DMS114 treated with DMSO at 0.1 percent for 48 hours (cell line): ENCODE data around the gene CLIP4.

Experiments
- DNase-seq: peaks from one replicate; lab custom pipeline; 2025; ENCODE audit not compliant: unreplicated experiment; lab: John Stamatoyannopoulos, UW

The CLIP4 gene

DNA sequence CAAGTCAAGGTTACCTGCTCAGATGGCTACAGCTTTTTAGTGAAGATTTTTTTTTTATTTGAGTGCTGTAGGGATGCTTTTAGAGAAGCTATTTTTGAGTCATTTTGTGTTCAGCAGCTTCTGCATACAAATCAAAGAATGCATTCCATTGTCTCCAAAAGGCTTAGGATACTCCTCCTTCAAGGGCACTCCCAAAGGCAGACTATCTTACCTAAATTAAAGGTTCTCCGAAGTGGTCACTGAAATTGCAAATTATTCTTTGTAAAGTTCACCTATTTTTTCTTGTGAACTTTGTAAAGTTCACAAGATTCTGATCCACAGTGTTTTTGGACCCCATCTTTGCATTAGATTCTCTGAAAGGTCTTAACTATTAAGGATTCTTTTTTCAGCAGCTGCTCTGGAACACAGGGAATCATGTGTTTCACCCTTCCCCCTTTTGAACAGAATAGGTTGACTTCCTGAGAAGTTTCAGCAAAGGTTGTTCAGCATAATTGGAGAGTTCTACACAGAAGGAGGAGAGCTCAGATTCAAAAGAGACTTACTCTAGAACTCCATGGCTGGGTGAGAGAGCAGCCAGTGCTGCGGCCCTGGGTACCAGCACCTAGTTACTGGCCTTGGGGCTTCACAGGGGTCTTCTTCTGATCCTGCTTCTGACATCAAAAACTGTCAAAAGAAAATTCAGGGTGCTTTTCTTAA is 14.5 kb downstream of the CLIP4 start:
- no peak for DNase-seq

- DNase-seq = no peak
Observed at GRCh38 chr2:29130295-29130694, 15.1 kb downstream of the CLIP4 start.

DNA sequence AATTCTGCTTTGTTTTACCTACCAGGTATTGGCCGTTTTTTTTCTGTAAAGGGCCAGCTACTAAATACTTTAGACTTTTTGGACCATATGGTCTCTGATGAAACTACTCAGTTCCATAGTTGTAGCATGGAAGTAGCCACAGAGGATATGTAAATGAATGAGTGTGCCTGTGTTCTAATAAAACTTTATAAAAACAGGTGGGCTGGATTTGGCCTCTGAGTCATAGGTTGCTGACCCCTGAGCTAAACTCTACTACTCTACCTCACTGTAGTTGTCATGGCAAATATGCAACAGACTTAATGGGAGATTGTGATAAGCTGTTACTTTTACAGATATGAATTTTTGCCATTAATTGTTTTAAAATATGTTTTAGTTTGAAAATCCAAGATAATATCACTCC is 19.7 kb downstream of the CLIP4 start:
- no peak for DNase-seq

DNA sequence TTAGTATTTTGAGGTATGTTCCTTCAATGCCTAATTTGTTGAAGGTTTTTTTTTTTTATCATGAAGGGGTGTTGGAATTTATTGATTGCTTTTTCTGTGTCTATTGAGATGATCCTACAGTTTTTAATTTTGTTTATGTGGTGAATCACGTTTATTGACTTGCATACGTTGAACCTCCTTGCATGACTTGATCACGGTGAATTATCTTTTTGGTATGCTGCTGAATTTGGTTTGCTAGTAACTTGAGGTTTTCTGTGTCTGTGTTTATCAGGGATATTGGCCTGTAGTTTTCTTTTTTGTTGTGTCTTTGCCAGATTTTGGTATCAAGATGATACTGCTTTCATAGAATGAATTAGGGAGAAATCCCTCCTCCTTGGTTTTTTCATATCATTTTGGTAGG is 23.9 kb downstream of the CLIP4 start:
- DNase-seq = no peak

GRCh38 chr2:29139731-29140130 is 24.5 kb downstream of the CLIP4 start:
- no peak for DNase-seq

- no peak for DNase-seq
Observed at GRCh38 chr2:29143657-29144056, 28.4 kb downstream of the CLIP4 start.

GRCh38 chr2:29146197-29146596 is 31.0 kb downstream of the CLIP4 start:
- no peak for DNase-seq

DNA sequence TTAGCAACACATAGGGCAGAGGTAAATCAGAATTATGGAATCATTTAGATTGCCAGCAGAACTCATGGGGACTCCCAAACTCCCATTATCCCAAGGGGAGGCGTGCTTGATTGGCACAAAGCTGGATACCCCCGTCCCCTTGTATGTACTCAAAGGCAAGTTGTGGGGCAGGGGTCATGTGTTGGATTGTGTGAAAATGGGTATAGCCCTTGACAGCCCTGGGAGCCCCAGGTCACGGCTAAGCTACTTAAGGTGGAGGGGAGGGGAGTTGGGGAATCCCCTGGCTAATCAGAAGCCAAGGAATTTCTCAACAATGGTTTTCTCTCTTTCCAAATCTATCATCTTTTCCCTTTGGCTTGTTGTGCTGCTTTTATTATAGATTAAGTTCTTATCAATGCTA is 32.7 kb downstream of the CLIP4 start:
- DNase-seq = no peak

DNA sequence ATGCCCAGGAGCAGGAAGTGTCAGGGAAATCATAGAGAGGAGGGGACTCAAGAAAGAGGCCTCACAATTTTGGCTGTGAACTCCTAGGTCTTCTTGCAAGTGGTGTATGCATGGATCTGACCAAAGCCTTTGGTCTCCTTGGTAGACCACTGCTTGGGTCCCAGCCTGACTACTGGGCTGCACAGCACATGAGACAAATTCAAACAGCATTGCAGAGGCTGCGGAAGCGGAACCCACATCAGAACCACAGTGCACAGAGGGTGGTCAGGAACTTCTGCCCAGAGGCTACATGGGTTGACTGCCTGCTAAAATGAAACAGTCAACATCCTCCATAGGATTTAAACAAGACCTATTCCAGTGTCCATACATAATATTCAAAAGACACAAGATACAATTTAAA is 39.4 kb downstream of the CLIP4 start:
- no peak for DNase-seq

- DNase-seq = no peak
Observed at GRCh38 chr2:29155578-29155977, 40.4 kb downstream of the CLIP4 start.

DNA sequence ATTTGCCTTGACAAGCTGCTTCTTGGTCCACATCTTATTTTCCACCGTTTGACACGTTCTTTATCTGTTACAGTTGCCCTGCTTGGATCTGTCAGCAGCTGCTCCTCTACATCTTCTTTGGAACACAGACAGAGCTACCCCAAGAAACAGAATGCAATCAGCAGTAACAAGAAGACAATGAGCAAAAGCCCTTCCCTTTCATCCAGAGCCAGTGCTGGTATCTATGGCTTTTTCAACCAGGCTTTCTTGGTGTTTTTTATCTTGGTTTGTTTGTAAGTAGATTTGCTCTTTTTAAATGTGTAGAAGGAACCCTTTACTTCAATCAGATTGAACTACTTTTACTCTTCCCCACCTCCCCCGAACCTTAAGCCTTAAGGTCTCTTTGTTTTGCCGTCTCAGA is 41.9 kb downstream of the CLIP4 start:
- no peak for DNase-seq

DNA sequence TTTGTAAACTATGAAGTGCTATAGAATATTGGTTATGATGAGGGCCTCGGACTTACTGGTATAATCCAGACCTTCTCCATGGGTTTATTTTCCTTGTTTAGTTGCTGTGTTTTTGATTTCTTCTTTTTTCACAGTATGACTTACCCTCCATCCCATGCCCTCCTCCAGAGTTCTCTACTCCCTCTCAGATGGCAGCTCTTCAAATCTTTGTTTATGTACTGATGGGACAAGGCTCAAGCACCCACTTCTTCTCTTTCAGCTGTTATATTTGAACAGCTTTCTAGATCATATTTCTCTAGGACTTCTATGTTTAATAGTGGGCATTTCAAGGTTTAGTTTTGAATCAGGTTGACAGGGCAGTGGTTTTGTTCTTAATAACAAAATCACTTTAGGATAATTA is 43.9 kb downstream of the CLIP4 start:
- no peak for DNase-seq

- DNase-seq = no peak
Observed at GRCh38 chr2:29160184-29160583, 45.0 kb downstream of the CLIP4 start.

DNA sequence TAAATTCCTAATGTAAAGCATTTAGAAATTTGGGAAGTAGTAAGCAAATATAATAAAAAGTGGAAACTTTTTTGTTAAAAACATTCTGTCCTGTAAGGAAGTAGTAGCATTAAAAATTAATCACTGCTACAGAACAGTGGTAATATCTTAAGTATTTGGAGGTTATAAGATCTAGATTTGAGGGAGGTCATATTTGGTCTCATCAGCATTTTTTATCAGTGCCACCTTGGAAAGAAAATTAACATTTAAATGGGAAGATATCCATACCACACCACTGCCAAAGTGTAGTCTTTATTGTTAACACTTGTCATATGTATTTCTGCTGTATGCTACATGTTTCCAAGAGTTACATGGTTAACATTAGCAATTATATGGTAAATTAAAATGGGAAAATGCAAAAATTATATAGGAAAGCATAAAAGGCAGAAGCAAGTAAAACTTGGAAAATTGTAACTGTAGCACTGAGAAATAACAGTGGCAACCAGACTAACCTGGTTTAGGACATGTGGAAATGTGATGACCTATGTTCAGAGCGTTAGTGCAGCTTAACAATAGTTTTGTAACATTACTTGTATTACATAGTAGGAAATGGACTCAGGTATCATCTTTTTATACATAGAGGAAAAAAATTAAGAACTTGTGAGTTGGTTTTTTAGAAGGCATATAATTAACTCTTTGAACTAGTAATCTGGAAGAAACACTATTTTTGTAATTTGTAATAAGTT is 47.2 kb downstream of the CLIP4 start:
- no peak for DNase-seq

GRCh38 chr2:29164091-29164846 is 49.1 kb downstream of the CLIP4 start:
- no peak for DNase-seq

GRCh38 chr2:29165362-29166241 is 50.4 kb downstream of the CLIP4 start:
- DNase-seq = no peak

DNA sequence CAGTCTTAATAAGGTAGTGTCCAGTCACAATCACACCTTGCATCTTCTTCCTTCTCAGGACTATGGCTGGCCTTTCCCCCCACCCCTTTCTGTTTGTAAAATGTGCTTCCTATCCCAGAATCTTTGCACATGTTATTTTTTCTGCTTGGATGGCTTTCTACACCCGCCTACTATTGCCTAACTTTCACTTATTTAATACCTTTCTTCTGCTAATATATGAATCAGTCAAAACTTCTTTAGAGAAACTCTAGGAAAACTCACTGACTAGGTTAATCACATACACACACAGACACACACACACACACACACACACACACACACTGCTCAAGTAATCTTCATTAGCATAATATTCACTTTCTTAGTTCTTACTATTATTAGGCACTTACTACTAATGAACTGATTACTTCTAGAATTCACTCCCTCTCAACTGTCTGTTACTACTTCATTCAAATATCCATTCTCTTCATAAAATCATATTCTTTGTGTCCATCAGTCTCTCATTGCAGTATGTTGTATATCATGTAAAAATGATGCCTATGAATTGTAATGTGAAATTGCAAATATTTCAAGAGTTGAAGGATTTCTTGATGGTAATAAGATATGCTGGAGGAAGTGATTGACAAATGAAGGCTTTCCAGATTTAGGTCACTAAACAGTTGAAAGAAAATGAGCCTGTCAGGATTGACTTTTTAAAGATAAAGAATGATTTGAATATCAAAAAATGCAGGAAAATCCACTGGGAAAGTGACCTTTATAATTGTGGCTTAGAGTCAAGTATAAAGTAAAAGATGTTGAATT is 51.2 kb downstream of the CLIP4 start:
- DNase-seq = no peak

GRCh38 chr2:29174937-29175336 is 59.7 kb downstream of the CLIP4 start:
- DNase-seq = no peak

DNA sequence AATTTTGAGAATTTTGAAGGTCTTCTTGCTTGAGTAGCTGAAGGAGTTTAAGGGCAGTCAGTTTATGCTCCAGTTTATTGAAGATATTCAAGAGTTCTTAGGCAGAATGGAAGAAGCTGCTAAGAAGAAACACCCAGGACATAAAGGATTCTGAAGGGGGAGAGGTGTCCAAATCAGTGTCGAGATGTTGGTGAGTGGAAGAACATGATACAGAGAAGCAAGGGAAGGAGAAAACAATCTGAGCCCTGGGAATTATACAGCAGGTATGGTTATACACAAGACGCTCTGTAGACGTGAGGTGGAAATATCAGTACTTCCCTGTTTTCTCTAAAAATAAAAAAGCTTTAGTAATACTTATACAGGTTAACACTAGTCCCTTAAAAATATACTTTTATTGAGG is 60.1 kb downstream of the CLIP4 start:
- no peak for DNase-seq

DNA sequence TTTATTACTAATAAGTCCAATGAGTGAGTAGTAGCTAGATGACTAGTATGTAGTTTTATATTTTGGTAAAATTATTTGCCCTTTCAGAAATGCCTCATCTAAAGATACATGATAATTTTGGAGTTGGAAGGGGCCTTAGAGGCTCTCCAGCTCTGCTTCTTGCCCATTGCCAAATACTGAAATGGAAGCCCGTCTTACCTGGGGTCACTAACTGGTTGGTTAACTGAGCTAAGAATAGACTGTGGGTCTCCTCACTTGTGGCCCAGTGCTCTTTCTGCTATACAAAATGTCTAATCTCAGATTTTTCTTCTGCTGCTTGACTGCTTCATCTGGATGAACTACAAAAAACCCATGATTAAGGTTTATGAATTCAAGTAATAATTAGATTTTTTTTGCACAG is 67.1 kb downstream of the CLIP4 start:
- no peak for DNase-seq
